Activated T-helper 17 cell treated with anti-CD3 and anti-CD28 coated beads, Interleukin-2, amount 50 U/mL, for 72 hours (primary cell): Measurements from ENCODE around the gene AP3M1. TPM values are rescaled to one million over a fixed set of nuclear protein-coding genes. Genes with fewer than 3 reads are reported as not detected.
"Not testable (repeated sequence)": the region's sequence is repeated elsewhere in the genome, so short reads cannot be mapped to it uniquely, and the experiment has no call there.

Experiments used
- ATAC-seq: fragments of 150-1000 bp; cut with Tn5 transposase; replicated peaks from 2 replicates; pipeline ENCODE4 v1.10.0; 2021; ENCODE audit warnings: mild to moderate bottlenecking, moderate library complexity
- H3K27ac Mint-ChIP-seq: one replicate; pipeline ENCODE4 v1.8.0; 2022; ENCODE audit warnings: mixed read lengths
- H3K27me3 Mint-ChIP-seq: one replicate; pipeline ENCODE4 v1.8.0; 2022; ENCODE audit warnings: mixed read lengths
- H3K36me3 Mint-ChIP-seq: one replicate; pipeline ENCODE4 v1.8.0; 2022; ENCODE audit warnings: low read depth, mild to moderate bottlenecking, mixed read lengths
- H3K4me1 Mint-ChIP-seq: one replicate; pipeline ENCODE4 v1.8.0; 2022; ENCODE audit warnings: mixed read lengths
- H3K4me3 Mint-ChIP-seq: one replicate; pipeline ENCODE4 v1.8.0; 2022; ENCODE audit warnings: mild to moderate bottlenecking, mixed read lengths
- H3K9me3 Mint-ChIP-seq: one replicate; pipeline ENCODE4 v1.8.0; 2022; ENCODE audit warnings: mixed read lengths
- total RNA-seq, 2 donors: library from RNA; stranded (reverse); gene quantifications; one replicate each; pipeline ENCODE4 v1.2.3, GENCODE V29; 2022

Gene AP3M1, protein sequence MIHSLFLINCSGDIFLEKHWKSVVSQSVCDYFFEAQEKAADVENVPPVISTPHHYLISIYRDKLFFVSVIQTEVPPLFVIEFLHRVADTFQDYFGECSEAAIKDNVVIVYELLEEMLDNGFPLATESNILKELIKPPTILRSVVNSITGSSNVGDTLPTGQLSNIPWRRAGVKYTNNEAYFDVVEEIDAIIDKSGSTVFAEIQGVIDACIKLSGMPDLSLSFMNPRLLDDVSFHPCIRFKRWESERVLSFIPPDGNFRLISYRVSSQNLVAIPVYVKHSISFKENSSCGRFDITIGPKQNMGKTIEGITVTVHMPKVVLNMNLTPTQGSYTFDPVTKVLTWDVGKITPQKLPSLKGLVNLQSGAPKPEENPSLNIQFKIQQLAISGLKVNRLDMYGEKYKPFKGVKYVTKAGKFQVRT
- 10 to 100 TPM; 32.5 to 55.0 TPM for total RNA-seq

DNA sequence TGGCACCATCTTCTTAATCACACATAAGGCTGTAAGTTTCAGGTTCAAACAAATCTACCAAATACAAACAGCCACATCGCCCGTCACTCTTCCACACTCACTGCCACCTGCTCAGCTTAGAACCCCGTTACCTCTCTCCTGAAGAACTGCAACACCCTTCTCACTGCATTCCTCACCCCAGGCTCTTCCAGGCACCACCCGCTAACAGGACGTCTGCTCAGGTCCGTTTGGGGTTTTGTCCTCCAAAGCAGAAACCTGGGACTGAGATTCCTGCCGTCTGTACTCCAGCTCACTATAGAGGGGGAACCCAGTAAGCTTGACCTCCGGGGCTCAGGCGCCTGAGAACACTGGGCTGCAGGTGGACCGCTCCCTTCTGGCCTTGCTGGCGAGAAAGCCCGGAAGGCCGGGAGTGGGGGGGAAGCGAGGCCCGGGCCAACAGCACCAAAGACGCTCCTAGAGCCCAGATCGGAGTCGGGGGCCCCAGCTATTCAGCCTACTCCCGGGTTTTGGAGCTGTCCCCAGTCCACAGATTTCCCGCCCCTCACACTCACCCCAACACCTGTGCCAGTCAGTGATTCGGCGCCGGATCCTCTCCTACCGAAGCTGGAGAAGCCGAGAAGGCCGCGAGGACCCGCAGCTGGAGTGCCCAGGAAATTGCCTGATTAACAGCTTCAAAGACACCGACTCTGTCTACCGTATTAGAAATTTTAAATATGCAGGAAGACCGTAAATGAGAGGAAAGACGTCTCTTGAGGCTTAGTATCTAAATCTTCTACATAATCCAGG is at the start of gene AP3M1:
Gene AP3M1 (minus strand): TSS at position 625 of the 786 bp plus-strand sequence. CDS start 12,449 bp downstream, outside the sequence.
- H3K27ac Mint-ChIP-seq, result no peak within 1 kb of the TSS
- H3K9me3 Mint-ChIP-seq, result no peaks in the 10 kb centered on the region
- peaks cover 27% of the 10 kb centered on the region for H3K36me3 Mint-ChIP-seq
- H3K27me3 Mint-ChIP-seq, result no peaks in the 10 kb centered on the region
- peak; percentile 70 for ATAC-seq
- H3K4me3 Mint-ChIP-seq, result no peak within 1 kb of the TSS
- peaks cover 19% of the 10 kb centered on the region for H3K4me1 Mint-ChIP-seq

DNA sequence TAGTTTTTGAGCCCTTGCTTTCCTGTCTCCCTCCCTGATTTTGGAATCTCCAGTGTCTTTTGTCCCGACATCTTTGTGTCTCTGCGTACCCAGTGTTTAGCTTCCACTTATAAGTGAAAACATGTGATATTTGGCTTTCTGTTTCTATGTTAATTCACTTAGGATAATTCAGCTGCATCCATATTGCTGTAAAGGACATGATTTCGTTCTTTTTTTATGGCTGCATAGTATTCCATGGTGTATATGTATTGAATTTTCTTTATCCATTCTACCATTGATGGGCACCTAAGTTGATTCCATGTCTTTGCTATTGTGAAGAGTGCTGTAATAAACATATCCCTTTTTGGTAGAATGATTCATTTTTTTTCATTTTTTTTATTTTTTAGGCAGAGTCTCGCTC is 48.7 kb upstream of the AP3M1 start:
- peaks cover 31% of the 10 kb centered on the region for H3K36me3 Mint-ChIP-seq
- H3K27ac Mint-ChIP-seq, result no peak overlapping the region
- no peaks in the 10 kb centered on the region for H3K27me3 Mint-ChIP-seq
- ATAC-seq, result no peak
- no peak overlapping the region for H3K4me3 Mint-ChIP-seq
- peaks cover 18% of the 10 kb centered on the region for H3K4me1 Mint-ChIP-seq
- H3K9me3 Mint-ChIP-seq, result no peaks in the 10 kb centered on the region

DNA sequence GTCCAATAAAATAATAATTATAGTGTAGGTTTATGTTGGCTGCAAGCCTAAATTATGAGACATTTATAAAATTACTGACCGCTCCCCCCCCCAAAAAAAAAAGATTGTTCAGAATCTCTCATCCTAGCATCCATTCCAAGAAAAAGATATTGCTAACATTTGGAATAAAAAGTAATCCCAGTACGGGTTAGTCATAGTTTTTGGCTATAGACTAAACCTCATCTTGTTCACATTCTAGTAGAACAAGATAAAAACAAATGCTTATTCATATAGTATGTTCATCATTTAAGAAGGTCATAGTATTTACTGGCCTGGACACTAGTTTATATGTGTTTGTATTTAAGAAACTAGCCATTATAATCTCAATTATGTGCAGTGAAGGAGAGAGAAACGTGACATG is 44.4 kb upstream of the AP3M1 start:
- Mint-ChIP-seq H3K36me3 (no peaks in the 10 kb centered on the region), H3K4me1 (peaks cover 28% of the 10 kb centered on the region), H3K27ac (peak overlapping the region; percentile 70), H3K9me3 (no peaks in the 10 kb centered on the region), H3K4me3 (peak overlapping the region; percentile 9), H3K27me3 (no peaks in the 10 kb centered on the region)
- peak; percentile 17 for ATAC-seq

DNA sequence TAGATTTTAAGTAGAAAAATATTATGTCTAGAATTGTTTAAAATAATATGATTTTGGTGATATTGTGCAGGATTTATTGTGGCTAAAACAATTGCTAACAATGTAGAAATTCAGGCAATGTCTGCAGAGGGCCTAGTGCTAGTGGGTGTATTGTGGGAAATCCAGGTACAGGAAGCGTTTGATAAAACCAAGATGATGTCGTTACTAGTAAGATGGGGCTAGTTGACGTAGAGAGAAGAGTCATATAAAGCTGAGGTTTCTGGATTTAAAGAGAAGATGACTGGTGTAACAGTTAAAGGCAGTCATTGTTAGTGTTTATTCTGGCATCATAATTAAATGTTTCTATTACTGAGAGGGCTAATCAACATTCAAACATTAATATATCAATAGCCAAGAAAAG is 43.9 kb upstream of the AP3M1 start:
- ATAC-seq, result peak; percentile 86
- peak overlapping the region; percentile 9 for H3K4me3 Mint-ChIP-seq
- peak overlapping the region; percentile 70 for H3K27ac Mint-ChIP-seq
- H3K9me3 Mint-ChIP-seq, result no peaks in the 10 kb centered on the region
- H3K36me3 Mint-ChIP-seq, result no peaks in the 10 kb centered on the region
- H3K4me1 Mint-ChIP-seq, result peaks cover 31% of the 10 kb centered on the region
- H3K27me3 Mint-ChIP-seq, result no peaks in the 10 kb centered on the region

DNA sequence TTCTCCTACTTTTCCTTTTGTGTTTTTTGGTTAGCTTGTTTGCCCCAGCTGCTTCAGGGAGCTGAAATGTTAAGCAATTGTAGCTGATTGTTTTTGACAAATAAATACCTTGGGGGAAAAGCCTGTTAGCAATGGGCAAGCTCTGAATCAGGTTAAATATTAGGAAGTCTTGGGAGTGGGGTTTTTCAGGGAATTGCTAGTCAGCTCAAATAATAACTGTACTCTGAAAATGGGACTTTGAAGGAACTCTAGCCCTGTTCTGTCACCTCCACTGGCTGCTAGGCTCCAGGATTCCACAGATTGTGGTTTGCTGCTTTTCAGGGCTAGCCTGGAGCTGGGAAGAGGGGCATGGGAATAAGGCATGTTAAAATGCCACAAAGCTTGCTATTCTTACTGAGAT is 39.9 kb upstream of the AP3M1 start:
- Mint-ChIP-seq H3K27me3 (no peaks in the 10 kb centered on the region), H3K9me3 (no peaks in the 10 kb centered on the region), H3K4me3 (peak overlapping the region; percentile 84), H3K36me3 (peaks cover 10% of the 10 kb centered on the region), H3K4me1 (peaks cover 46% of the 10 kb centered on the region), H3K27ac (peak overlapping the region; percentile 98)
- ATAC-seq, result no peak

DNA sequence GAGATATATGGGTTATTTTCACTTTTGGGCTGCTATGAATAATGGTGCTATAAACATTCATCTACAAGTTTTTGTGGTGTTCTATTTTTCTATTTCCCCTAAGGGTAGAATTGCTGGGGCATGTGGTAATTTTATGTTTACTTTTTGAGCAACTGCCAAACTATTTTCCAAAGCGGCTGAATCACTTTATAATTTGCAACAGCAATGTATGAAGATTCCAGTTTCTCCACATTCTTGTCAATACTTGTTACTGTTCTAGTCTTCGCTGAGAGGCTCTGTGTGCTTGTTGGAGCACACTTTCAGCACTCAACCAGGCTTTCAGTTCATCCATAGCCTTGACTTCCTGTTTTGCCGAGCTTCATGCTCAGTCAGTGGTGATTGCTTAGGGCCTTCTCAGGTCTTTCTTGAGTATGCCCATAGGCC is 39.4 kb upstream of the AP3M1 start:
- H3K4me3 Mint-ChIP-seq, result peak overlapping the region; percentile 84
- ATAC-seq, result peak; percentile 83
- H3K36me3 Mint-ChIP-seq, result peaks cover 10% of the 10 kb centered on the region
- H3K4me1 Mint-ChIP-seq, result peaks cover 43% of the 10 kb centered on the region
- H3K27me3 Mint-ChIP-seq, result no peaks in the 10 kb centered on the region
- H3K27ac Mint-ChIP-seq, result peak overlapping the region; percentile 98
- no peaks in the 10 kb centered on the region for H3K9me3 Mint-ChIP-seq

DNA sequence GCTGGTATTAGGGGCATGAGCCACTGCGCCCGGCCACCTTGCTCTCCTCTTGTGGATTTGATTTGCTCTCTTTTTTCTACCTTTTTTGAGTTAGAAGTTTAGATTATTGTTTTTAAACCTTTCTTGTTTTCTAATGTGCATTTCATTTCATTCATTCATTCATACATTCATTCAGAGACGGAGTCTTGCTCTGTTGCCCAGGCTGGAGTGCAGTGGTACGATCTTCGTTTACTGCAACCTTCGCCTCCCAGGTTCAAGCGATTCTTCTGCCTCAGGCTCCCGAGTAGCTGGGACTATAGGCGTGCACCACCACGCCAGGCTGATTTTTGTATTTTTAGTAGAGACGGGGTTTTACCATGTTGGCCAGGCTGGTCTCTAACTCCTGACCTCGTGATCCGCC is 38.0 kb upstream of the AP3M1 start:
- not testable (repeated sequence) for H3K9me3 Mint-ChIP-seq, H3K4me3 Mint-ChIP-seq, H3K27me3 Mint-ChIP-seq, ATAC-seq
- Mint-ChIP-seq H3K4me1 (peaks cover 31% of the 10 kb centered on the region), H3K27ac (peak overlapping the region; percentile 98), H3K36me3 (peaks cover 10% of the 10 kb centered on the region)

DNA sequence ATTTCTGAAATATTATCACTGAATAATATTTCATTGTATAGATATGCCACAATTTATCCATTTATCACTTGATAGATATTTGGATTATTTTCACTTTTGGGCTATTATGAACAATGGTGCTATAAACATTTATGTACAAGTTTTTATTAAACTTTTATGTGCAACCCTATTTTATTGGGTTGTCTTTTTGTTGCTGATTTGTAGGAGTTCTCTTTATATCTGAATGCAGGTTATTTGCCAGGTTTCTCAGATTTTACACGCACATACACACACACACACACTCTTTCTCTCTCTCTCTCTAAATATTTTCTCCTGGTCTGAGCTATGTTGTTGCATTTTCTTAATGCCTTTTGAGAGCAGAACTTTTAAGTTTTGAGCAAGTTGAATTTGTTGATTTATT is 36.6 kb upstream of the AP3M1 start:
- peaks cover 31% of the 10 kb centered on the region for H3K4me1 Mint-ChIP-seq
- H3K27ac Mint-ChIP-seq, result peak overlapping the region; percentile 85
- peak overlapping the region; percentile 5 for H3K4me3 Mint-ChIP-seq

DNA sequence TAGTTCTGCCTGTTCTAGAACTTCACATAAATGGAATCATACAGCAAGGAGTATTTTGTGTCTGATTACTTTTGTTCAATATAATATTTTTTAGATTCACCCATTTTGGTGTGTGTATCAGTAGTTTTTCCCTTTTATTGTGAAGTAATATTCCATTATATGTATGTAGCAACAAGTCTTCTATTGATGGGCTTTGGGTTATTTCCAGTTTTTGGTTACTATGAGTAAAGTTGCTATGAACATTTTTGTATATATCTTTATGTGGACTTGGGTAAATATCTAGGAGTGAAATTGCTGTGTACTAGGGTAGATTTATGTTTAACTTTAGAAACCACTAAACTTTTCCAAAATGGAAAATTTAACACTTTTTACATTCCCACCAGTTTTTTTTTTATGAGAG is 36.0 kb upstream of the AP3M1 start:
- H3K9me3 Mint-ChIP-seq, result no peaks in the 10 kb centered on the region
- H3K27me3 Mint-ChIP-seq, result no peaks in the 10 kb centered on the region
- H3K36me3 Mint-ChIP-seq, result peaks cover 10% of the 10 kb centered on the region
- H3K4me3 Mint-ChIP-seq, result no peak overlapping the region
- no peak for ATAC-seq
- H3K27ac Mint-ChIP-seq, result peak overlapping the region; percentile 85
- peaks cover 36% of the 10 kb centered on the region for H3K4me1 Mint-ChIP-seq

More for the DNA sequence above, 36.6 kb upstream of the AP3M1 start:
- Mint-ChIP-seq H3K9me3 (no peaks in the 10 kb centered on the region), H3K27me3 (no peaks in the 10 kb centered on the region), H3K36me3 (peaks cover 10% of the 10 kb centered on the region)
- ATAC-seq, result no peak

DNA sequence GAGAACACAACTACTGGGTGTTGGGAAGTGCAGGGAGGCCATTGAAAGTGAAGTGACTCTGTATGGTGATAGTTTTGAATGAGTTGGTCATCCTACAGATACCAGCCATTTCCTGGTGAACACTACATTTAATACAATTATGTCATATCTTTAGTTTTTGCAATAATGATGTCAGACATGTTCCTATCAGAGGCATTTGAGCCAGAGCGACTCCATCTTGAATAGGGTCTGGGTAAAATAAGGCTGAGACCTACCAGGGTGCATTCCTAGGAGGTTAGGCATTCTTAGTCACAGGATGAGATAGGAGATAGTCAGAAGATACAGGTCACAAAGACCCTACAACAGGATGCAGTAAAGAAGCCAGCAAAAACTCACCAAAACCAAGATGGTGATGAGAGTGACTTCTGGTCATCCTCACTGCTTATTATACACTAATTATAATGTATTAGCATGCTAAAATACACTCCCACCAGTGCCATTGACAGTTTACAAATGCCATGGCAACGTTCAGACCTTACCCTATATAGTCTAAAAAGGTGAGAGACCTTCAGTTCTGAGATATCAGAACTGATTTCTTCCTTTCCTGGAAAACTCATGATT is 28.6 kb upstream of the AP3M1 start:
- H3K4me1 Mint-ChIP-seq, result peaks cover 21% of the 10 kb centered on the region
- no peaks in the 10 kb centered on the region for H3K36me3 Mint-ChIP-seq
- H3K4me3 Mint-ChIP-seq, result peak overlapping the region; percentile 95
- H3K9me3 Mint-ChIP-seq, result no peaks in the 10 kb centered on the region
- ATAC-seq, result no peak
- no peaks in the 10 kb centered on the region for H3K27me3 Mint-ChIP-seq
- peak overlapping the region; percentile 1 for H3K27ac Mint-ChIP-seq

DNA sequence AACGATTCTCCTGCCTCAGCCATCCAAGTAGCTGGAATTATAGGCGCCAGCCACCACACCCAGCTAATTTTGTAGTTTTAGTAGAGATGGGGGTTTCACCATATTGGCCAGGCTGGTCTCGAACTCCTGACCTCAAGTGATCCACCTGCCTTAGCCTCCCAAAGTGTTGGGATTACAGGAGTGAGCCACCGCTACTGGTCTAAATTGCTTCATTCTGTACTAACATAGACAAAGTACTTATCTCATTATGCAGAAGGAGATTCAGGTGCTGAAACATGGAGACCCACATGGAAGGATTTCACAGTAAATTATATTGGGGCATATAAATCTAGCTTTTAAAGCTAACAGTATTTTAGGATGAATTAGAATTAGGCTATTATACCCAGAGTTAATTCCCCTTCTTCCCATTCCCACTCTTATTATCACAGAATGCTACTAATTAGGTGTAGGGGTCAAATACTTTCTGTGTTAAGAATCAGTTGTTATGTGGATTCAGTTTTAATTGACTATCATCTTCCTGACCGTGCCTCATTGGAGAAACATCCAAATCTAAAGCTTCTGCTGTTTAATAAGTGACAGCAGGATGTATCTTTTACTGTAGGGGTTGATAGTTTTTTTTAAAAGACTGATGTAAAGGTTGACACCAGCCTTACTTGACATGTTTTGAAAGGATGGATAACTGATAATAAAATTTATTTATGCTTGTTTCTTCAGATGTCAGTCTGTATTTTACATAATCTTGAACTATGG is 27.6 kb upstream of the AP3M1 start:
- H3K36me3 Mint-ChIP-seq, result no peaks in the 10 kb centered on the region
- H3K4me3 Mint-ChIP-seq, result peak overlapping the region; percentile 95
- peak overlapping the region; percentile 1 for H3K27ac Mint-ChIP-seq
- H3K9me3 Mint-ChIP-seq, result no peaks in the 10 kb centered on the region
- ATAC-seq, result no peak
- peaks cover 21% of the 10 kb centered on the region for H3K4me1 Mint-ChIP-seq
- no peaks in the 10 kb centered on the region for H3K27me3 Mint-ChIP-seq

DNA sequence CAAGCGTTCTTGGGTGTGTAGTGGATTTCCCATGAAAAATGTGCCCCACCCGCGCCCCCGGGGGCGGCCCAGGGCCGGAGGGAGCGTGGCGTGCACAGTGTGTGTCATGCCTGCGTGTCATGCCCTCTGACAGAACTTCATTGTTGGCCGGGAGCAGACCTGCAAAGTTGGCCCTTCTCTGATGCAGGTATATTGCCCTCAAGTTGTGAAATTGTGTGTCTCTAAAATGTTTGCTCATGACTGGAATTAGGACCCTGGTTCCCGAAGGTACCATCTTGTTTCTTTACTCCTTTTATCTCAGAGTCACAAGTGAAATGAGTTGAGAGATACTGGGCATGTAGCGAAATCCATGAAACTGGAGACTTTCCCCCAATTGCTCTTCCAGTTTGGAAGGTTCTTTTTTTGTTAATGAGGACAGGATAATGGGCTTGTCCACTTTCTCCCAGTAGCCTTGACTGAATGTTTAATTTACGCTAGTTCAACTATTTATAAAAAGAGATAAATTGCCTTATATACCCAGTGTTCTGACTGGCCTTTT is 26.6 kb upstream of the AP3M1 start:
- Mint-ChIP-seq H3K27ac (peak overlapping the region; percentile 95), H3K9me3 (no peaks in the 10 kb centered on the region), H3K27me3 (no peaks in the 10 kb centered on the region), H3K4me1 (peaks cover 21% of the 10 kb centered on the region), H3K36me3 (no peaks in the 10 kb centered on the region), H3K4me3 (peak overlapping the region; percentile 95)
- ATAC-seq, result peak; percentile 34

DNA sequence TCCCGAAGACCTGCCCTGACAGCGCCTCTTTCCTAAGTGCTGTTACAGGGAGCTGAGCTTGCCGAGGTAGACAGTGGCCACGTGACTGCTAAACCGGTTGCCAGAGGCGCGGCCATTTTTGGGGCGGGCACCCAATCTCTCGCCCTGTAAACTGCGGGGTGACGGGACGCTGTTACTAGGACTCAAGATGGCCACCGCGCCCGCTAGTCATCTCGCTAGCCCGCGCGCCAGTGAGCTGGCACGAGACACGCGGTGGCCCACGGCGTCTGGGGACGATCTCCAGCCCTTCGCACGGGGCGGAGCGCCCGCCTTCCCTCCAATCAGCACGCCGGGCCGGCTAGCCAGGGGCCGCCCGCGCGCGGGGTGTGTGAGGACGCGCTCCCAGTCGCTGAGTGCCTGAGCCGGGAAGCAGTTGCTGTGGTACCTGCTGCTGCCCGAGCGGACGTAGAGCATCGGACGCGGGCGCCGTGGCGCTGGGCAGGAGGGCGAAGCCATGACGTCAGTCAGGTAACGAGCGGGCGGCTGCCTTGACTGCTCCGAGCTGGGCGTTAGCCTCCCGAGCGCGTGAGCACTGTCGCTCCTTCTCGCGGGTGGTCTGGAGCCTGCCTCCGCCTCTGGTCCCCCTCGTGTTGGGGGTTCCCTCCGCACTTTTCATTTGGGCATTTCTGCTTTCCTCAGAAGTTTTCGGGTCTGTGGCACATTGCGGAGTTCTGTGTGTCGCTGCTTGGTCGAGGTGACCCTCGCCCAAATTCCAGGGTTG is 25.9 kb upstream of the AP3M1 start:
- peak overlapping the region; percentile 95 for H3K27ac Mint-ChIP-seq
- H3K9me3 Mint-ChIP-seq, result no peaks in the 10 kb centered on the region
- ATAC-seq, result peak; percentile 93
- no peaks in the 10 kb centered on the region for H3K27me3 Mint-ChIP-seq
- peaks cover 15% of the 10 kb centered on the region for H3K4me1 Mint-ChIP-seq
- peak overlapping the region; percentile 95 for H3K4me3 Mint-ChIP-seq
- no peaks in the 10 kb centered on the region for H3K36me3 Mint-ChIP-seq
